Kidney epithelial cell (primary cell): ENCODE data around the gene NCKAP5L. TPM values are rescaled to one million over a fixed set of nuclear protein-coding genes. Genes with fewer than 3 reads are reported as not detected.

ENCODE experiments used
- DNase-seq: peaks from one replicate; pipeline ENCODE4 v3.0.0-alpha.2; 2010; ENCODE audit warnings: low read depth
- H3K27me3 ChIP-seq: 2 replicates; pipeline ENCODE4 v1.6.0; 2011; ENCODE audit warnings: low read length; ENCODE audit not compliant: control insufficient read depth, insufficient read depth
- H3K36me3 ChIP-seq: 2 replicates; pipeline ENCODE4 v1.5.1; 2011; ENCODE audit warnings: low read length; ENCODE audit not compliant: control insufficient read depth, insufficient read depth
- H3K4me3 ChIP-seq: 2 replicates; pipeline ENCODE4 v1.5.1; 2011; ENCODE audit warnings: low read depth, mild to moderate bottlenecking, control low read depth, low read length
- total RNA-seq: library from RNA; depleted of rRNA; stranded (reverse); fragments of >200 nt; gene quantifications from 2 replicates; pipeline ENCODE4 v1.2.3, GENCODE V29; 2015
- TF ChIP-seq, protein P1 (sequence below): IDR thresholded peaks from 2 replicates; pipeline ENCODE4 v1.5.1; 2011; ENCODE audit warnings: mild to moderate bottlenecking, moderate library complexity, low read length, control low read depth, inconsistent platforms; ENCODE audit not compliant: insufficient read depth, poor library complexity, severe bottlenecking

NCKAP5L gene
- total RNA-seq, 1 donor from 2014 or later: 24.1 TPM

DNA sequence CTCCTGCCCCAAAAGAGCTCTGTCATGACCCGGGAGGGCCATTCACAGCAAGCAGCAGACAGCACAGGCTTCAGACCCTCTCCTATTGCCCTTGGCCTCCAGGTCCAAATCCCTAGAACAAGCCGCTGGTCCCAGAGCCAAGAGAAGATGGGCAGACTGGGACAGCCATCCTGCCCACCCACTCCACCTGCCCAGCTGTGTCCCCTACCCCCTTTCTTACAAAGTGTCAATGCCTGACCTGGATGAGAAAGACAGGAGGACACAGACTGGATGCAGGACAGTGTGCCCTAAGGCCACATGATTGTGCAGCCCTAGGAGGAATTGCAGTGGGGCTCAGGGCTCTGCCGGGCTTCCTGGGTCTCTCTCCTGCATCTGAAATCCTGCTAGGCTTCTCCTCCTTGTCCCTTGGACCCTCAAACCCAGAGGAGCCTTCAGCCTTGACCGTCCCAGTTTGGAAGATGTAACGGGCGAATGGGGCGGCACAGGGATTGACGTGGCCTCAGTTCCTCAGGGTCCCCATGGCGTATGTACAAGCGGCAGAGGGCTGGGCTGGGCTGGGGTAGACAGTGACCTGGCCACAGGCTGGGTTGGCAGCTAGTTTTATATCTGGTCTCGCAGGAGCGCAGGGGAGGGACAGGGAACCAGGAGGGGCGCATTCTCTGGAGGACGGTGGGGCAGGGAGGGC is 41.7 kb upstream of the NCKAP5L start:
- no peak for DNase-seq

DNA sequence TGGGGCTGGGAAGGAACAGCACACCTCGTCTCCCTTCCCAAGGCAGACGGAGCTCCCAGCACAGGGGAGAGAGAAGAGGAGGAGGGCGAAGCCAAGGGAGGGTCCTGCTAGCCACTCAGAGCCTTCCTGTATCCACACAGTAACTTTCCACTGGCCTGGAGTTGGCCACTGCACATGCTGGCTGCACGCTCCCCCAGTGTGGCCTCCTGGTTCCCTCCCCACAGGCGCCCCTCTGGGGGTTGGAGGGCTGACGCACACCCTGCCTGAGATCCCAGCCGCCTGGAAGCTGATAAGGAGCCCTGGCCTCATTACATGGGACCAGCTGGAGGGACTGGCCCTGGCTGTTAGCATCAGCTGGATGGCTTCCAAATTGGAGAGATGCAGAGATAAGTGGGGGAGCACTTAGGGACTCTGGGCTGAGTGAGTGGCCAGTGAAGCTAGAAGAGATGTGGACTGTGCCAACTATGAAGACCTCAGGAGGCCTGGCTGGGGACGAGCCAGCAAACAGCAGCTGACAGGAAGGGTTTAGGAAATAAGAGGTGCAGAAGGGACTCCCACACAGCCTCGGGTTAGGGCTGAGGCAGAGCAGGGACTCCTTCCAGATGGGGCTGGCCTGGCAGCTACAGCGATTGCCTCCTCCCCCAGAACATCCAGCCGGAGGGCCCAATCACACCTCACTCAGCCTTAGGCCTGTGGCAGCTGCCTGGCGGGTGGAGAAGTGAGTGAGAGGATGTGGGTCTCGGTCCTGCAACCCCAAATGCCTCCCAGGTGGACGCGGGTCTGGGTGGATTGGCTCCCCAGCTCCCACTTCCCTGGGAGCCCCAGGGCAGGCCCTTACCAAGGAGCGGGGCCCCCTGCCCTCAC is 41.0 kb upstream of the NCKAP5L start:
- TF ChIP-seq, protein P1, sequence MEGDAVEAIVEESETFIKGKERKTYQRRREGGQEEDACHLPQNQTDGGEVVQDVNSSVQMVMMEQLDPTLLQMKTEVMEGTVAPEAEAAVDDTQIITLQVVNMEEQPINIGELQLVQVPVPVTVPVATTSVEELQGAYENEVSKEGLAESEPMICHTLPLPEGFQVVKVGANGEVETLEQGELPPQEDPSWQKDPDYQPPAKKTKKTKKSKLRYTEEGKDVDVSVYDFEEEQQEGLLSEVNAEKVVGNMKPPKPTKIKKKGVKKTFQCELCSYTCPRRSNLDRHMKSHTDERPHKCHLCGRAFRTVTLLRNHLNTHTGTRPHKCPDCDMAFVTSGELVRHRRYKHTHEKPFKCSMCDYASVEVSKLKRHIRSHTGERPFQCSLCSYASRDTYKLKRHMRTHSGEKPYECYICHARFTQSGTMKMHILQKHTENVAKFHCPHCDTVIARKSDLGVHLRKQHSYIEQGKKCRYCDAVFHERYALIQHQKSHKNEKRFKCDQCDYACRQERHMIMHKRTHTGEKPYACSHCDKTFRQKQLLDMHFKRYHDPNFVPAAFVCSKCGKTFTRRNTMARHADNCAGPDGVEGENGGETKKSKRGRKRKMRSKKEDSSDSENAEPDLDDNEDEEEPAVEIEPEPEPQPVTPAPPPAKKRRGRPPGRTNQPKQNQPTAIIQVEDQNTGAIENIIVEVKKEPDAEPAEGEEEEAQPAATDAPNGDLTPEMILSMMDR: no peak

More for the DNA sequence above, 41.7 kb upstream of the NCKAP5L start:
- H3K36me3 ChIP-seq: no peaks in the 10 kb centered on the region
- TF ChIP-seq, protein P1: no peak
- no peak overlapping the region for H3K4me3 ChIP-seq
- H3K27me3 ChIP-seq: peaks cover 22% of the 10 kb centered on the region

DNA sequence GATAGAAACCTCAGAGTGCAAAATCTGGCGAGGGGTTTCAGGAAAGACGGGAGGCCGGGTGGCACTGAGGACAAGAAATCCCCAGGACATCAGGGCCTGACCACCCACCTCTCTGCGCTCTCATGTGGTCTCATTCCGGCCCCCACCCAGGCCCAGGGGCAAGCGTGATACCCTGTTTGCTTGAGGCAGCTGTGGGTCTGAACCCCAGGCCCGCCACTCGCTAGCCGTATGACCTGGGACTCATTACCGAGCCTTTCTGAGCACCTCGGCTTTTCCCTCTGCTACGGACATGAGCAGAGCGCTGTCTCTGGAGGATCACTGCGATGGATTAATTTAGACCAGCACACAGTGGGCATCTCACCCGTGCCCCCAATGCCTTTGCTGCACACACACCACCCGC is 40.2 kb upstream of the NCKAP5L start:
- DNase-seq: no peak
- H3K36me3 ChIP-seq: no peaks in the 10 kb centered on the region
- TF ChIP-seq, protein P1: no peak
- peaks cover 24% of the 10 kb centered on the region for H3K27me3 ChIP-seq
- no peak overlapping the region for H3K4me3 ChIP-seq

More for the DNA sequence above, 41.0 kb upstream of the NCKAP5L start:
- H3K27me3 ChIP-seq: peaks cover 25% of the 10 kb centered on the region
- no peaks in the 10 kb centered on the region for H3K36me3 ChIP-seq
- peak; percentile 50 for DNase-seq
- H3K4me3 ChIP-seq: no peak overlapping the region

DNA sequence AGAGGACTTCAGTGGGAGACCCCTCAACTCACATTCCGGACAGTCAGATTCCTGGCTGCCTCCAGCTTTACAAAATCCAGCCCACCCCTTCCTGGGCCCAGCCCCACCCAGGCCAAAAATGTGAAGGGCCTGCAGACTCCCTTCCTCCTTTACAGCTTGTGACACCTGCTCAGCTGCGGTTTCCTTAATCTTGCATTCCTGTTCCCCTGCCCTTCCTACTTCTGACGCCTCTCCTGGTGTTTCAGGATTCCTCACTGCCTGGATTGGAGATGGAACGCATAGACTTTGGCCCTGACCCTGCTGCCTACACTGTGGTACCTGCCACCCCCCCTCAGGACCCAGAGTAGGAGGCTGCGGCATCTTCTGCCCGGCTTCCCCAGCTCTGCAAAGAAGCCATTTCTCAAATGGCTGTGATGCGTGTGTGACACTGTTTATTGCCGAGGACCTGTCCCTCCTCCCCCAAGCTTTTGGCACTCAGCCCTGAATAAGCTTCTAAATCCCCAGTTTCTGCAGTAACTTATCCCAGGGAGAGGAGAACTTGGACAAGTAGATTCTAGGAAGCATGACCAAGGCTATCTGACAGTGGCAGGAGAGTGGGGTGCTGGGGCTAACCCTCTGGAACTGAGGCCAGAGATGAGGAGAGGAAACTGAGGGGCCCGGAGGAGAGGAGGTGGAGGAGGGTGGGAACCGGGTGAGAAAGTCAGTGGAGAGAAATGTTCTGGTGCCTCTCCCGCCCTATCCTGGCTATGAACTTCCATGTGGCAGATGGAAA is 39.5 kb upstream of the NCKAP5L start:
- Histone ChIP-seq H3K4me3 (no peak overlapping the region), H3K27me3 (peaks cover 24% of the 10 kb centered on the region), H3K36me3 (no peaks in the 10 kb centered on the region)
- no peak for DNase-seq
- TF ChIP-seq, protein P1: no peak

DNA sequence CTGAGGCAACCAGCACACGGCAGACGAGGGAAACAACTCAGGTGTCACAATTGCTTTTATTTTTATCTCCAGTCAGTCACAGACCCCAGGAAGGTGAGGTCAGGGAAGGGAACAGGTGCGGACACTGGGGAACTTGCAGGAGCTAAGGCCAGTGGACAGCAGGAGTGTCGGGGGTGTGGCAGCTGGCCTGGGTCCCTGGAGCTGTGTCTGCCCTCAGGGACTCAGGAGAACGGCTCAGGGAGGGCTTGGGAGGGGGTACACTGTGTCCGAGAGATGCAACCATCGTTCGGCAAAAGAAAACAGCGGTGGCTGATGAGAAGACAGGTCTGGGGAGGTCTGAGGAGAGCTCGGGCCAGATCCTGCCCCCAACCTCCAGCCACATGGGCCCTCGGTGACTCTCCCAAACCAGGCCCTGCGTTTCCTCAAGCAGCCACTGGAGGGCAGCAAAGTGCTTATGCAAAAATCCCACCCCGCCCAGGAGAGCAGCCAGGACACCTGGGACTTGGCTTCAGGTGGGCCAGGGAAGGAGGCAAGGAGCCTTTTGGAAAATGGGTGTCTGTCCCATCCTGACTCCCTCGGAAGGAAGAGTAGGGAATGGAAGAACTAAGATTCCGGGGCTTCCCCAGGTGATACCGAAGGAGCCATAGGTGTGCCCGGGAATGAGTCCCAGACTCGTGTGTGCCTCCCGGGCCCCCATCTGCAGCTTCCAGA is 38.8 kb upstream of the NCKAP5L start:
- Histone ChIP-seq H3K4me3 (no peak overlapping the region), H3K36me3 (no peaks in the 10 kb centered on the region), H3K27me3 (peaks cover 24% of the 10 kb centered on the region)
- TF ChIP-seq, protein P1: peak; percentile 97
- DNase-seq: no peak
